ENCODE data around the gene TIE1. TPM values are rescaled to one million over a fixed set of nuclear protein-coding genes. Genes with fewer than 3 reads are reported as not detected.

TIE1 gene
- total RNA-seq, 1 donor from 2014 or later = 48.5 TPM

- ATAC-seq = no peak
- intact Hi-C loops (cut with DNase I) = no loop called here
Observed at GRCh38 chr1:43292216-43292615, 8.6 kb upstream of the TIE1 start.

GRCh38 chr1:43292679-43293078 is 8.1 kb upstream of the TIE1 start:
- Histone ChIP-seq H3K4me1 (peaks cover 31% of the 10 kb centered on the region), H3K9me3 (no peaks in the 10 kb centered on the region)
- intact Hi-C loops (cut with DNase I) = no loop called here

More at GRCh38 chr1:43292216-43292615, 8.6 kb upstream of the TIE1 start:
- TF ChIP-seq CTCF (IDR thresholded peaks at IDR 0.05) = no peak
- Histone ChIP-seq H3K4me1 (peaks cover 31% of the 10 kb centered on the region), H3K9me3 (no peaks in the 10 kb centered on the region), H3K27ac (no peak overlapping the region), H3K27me3 (ENCODE audit: low read depth) (no peaks in the 10 kb centered on the region), H3K4me3 (no peak overlapping the region), H3K36me3 (no peaks in the 10 kb centered on the region)
- DNase-seq = no peak

GRCh38 chr1:43293176-43293575 is 7.6 kb upstream of the TIE1 start:
- no peaks in the 10 kb centered on the region for H3K27me3 ChIP-seq (ENCODE audit: low read depth)
- no peaks in the 10 kb centered on the region for H3K36me3 ChIP-seq
- no peak overlapping the region for H3K4me3 ChIP-seq
- peaks cover 31% of the 10 kb centered on the region for H3K4me1 ChIP-seq
- no peak overlapping the region for H3K27ac ChIP-seq
- no peak for TF ChIP-seq CTCF (IDR thresholded peaks at IDR 0.05)
- intact Hi-C loops (cut with DNase I) = no loop called here
- ATAC-seq (no peak), DNase-seq (no peak)
- H3K9me3 ChIP-seq = no peaks in the 10 kb centered on the region

More at GRCh38 chr1:43292679-43293078, 8.1 kb upstream of the TIE1 start:
- ATAC-seq (no peak), DNase-seq (no peak)
- no peak overlapping the region for H3K27ac ChIP-seq
- H3K36me3 ChIP-seq = no peaks in the 10 kb centered on the region
- no peaks in the 10 kb centered on the region for H3K27me3 ChIP-seq (ENCODE audit: low read depth)
- H3K4me3 ChIP-seq = no peak overlapping the region
- no peak for TF ChIP-seq CTCF (IDR thresholded peaks at IDR 0.05)

- no peak for DNase-seq
- Histone ChIP-seq H3K4me3 (no peak overlapping the region), H3K27me3 (ENCODE audit: low read depth) (no peaks in the 10 kb centered on the region), H3K36me3 (no peaks in the 10 kb centered on the region), H3K9me3 (no peaks in the 10 kb centered on the region), H3K27ac (peak overlapping the region; percentile 60), H3K4me1 (peaks cover 31% of the 10 kb centered on the region)
- TF ChIP-seq CTCF (IDR thresholded peaks at IDR 0.05) = no peak
- ATAC-seq = no peak
- intact Hi-C loops (cut with DNase I) = no loop called here
Observed at GRCh38 chr1:43293896-43294760, 6.7 kb upstream of the TIE1 start.

GRCh38 chr1:43294761-43295160 is 6.0 kb upstream of the TIE1 start:
- H3K4me1 ChIP-seq = peaks cover 34% of the 10 kb centered on the region
- no peaks in the 10 kb centered on the region for H3K36me3 ChIP-seq
- TF ChIP-seq CTCF (IDR thresholded peaks at IDR 0.05) = no peak
- no peaks in the 10 kb centered on the region for H3K9me3 ChIP-seq
- peak overlapping the region; percentile 60 for H3K27ac ChIP-seq
- no peak overlapping the region for H3K4me3 ChIP-seq
- ATAC-seq (no peak), DNase-seq (no peak)
- intact Hi-C loops (cut with DNase I) = no loop called here
- H3K27me3 ChIP-seq (ENCODE audit: low read depth) = no peaks in the 10 kb centered on the region
